GM15510 (cell line): ENCODE results near the gene ZNF407.

Source experiments
- POLR2A ChIP-seq: IDR thresholded peaks from 3 replicates; pipeline ENCODE4 v1.6.1; 2011; ENCODE audit warnings: borderline replicate concordance; ENCODE audit not compliant: insufficient read length; ENCODE audit errors: extremely low read depth

ZNF407 gene

GRCh38 chr18:74662622-74663021, 65.0 kb downstream of the ZNF407 start:
- TF ChIP-seq POLR2A, result no peak

DNA sequence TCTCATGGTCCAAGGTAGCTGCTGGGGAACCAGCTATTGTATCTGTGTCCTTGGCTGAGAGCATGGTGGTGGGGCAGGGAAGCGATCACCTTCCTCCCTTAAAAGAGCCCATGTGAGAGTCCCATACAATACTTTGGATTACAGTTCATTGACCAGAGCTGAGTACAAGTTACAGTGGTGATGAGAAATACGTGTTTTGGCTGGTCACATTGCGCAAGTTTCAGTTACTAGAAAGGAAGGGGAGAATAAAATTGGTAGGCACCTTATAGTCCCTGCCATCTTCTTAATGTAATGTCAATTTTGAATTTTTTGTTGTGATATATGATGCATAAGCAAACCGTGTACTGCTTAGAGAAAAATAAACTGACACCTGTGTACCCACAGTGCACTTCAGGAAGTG, 67.7 kb downstream of the ZNF407 start:
- no peak for TF ChIP-seq POLR2A

- TF ChIP-seq POLR2A, result no peak
Measured at GRCh38 chr18:74665905-74666304, 68.2 kb downstream of the ZNF407 start.

GRCh38 chr18:74669136-74669798, 71.6 kb downstream of the ZNF407 start:
- no peak for TF ChIP-seq POLR2A

DNA sequence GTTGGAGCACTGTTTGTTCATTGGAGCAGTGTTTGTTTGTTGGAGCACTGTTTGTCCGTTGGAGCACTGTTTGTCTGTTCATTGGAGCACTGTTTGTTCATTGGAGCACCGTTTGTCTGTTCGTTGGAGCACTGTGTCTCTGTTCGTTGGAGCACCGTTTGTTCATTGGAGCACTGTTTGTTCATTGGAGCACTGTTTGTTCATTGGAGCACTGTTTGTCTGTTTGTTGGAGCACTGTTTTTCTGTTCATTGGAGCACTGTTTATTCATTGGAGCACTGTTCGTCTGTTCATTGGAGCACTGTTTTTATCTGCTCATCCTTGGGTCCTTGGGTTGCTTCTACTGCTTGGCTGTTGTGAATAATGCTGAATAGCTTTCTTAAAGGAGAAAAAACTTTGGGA, 74.7 kb downstream of the ZNF407 start:
- TF ChIP-seq POLR2A, result no peak

GRCh38 chr18:74674487-74674886, 76.8 kb downstream of the ZNF407 start:
- no peak for TF ChIP-seq POLR2A

DNA sequence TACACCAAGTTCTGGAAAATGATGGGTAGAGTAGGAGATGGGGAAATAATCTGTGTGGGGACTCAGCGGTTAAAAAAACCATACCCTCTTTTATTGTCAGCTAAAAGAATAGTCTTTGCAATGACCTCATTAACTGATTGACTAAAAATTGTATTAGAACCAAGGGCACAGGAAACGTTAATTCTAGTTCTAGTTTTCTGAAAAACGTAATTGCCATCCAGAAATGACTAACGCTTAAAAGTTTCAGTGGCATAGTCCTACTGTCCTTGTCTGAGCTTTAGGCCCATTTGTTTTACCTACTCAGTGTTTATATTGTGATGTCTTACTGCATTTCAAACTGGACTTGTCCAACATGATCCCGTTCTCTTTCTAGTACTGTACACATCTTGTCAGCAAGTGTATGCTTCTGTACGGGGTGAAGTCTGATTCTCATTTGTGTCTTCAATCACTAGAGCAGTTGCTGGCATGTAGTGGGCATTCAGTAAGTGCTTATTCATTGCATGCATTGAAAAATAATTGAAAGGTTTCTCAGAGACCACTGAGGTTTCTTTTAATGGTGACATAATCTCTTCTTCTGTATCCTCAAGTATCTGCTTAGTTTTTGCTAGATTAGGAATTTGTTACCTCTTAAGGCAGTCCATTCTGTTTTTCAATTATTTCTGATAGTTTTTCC, 81.5 kb downstream of the ZNF407 start:
- TF ChIP-seq POLR2A, result no peak

GRCh38 chr18:74679679-74680076, 82.0 kb downstream of the ZNF407 start:
- TF ChIP-seq POLR2A, result no peak

DNA sequence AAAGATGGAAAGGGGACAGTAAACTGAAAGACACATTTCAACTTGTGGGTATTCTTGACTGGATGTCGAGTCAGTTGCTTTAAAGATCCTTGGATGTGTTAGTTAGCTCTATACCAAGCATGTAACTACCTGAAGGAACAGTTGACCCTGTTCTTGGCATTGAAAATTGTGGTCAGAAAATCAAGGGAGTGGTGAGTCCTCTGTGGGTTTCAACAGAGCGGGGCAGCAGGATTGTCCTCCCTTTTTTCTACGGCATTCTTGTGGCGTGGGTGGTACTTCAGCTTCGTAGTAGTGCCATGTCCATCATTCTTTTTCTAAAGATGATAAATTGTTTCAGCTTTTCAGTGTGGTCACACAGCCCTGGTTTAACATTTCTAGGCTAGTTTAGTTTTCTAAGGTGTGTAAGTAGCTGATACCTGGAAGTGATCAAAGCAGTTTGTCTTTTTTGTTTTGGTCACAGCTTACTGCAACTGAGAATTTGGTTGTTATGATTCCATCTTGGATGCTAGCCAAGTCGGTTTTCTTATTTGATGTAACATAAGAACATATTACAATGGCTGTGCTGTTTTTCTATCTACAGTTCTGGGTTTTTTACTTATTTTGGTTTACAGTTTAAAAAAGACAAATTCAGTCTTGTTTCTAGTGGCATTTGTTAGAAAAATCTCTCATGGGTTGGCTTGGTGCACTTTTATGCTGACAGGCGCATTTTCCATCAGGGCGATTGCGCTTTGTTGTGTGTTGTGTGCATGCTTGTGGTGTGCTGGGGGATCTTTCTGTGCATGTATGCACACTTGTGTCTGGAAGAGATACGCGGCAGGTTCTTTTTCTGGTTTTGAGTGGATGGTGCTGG, 84.7 kb downstream of the ZNF407 start:
- no peak for TF ChIP-seq POLR2A

- no peak for TF ChIP-seq POLR2A
Measured at GRCh38 chr18:74682991-74683297, 85.3 kb downstream of the ZNF407 start.

DNA sequence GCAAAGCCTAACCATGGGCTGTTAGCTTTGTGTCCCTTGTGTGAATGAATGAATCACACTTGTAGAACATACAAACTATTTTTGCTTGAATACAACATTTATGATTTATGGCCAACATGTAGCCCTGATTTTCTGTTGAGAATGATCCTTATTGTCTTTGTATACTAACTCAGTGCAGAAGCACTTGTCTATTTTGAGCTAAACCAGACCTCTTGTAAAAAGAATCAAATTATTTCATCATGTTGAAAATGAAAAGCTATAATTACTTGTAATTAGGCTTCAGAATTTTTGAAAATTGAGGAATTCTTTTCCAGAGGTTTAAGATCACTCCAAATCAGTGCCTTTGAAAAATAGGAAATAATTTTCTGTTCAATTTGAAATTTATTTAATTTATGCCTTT, 85.9 kb downstream of the ZNF407 start:
- no peak for TF ChIP-seq POLR2A

- TF ChIP-seq POLR2A, result no peak
Measured at GRCh38 chr18:74689251-74689650, 91.6 kb downstream of the ZNF407 start.

DNA sequence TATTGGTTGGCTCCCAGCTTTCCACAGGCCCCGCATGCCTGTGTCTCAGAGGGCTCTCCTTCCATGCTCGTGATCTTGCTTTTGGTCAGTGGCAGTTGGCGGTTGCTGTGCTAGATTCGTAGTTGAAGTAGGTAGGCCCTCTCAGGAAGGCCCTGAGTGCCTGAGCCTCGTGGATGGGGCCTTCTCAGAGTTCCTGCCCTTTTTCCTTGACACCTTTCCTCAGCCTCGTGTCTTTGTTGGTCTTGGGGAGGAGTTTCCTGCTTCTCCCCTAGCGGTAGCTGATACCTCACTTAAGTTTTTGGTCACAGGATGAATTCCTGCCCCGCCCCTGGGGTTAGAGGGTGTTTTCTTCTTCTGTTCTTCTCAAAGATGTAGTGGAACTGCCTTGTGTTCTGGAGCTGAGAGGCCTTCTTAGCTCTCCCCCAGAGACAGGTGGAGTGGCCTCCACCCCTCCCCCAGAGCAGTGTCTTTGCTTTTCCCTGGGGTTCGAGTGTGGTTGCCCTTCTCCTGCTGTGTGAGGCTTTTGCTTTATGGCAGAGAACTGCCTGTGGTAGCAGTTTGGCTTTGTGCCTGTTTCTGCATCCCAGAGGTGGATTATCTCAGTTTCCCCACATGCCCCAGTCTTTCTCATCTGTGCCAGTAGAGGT, 94.8 kb downstream of the ZNF407 start:
- TF ChIP-seq POLR2A, result no peak

DNA sequence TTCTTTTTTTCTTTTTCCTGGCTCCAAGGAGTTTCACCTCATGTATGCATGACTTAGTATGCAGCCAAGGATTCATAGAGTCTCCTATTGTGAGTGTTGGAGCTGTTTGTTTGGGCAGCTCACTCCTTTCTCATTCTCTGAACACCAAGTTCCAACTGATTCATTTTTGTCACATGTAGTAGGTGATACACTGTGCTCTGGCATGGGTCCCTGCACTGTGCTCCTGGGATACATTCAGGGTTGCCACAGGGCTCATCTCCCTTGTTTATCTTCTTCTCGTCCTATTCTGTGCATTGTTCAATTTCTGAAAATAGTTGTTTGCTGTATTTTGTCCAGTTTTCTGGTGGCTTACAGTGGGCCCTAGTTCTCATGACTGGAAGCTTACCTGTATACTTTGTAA, 96.8 kb downstream of the ZNF407 start:
- TF ChIP-seq POLR2A, result no peak

DNA sequence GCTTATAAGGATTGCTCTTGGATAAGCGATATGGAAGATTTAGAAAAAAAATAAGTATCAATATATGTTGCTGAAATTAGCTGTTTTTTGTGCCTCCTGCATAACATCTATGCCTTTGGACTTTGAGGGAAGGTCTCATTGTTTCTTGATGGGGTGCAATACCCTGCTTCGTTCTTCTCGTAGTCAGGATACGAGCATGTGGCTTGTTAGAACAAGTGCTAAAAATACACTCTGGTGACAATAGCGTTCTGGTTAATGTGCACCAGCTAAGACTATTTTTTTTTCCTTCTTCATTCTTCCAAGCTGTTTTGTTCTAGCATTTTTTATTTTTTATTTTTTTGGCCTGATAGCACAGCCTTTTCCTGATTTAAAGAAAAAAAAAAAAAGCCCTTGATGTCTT, 97.5 kb downstream of the ZNF407 start:
- no peak for TF ChIP-seq POLR2A
